K562 (cell line): ENCODE data around the gene ITSN2. TPM values are rescaled to one million over a fixed set of nuclear protein-coding genes. Genes with fewer than 3 reads are reported as not detected.
A peak's percentile ranks its signal among the peaks of the same experiment; 100 is the strongest.

Source experiments
- ATAC-seq: fragments of 200-7000 bp; cut with Tn5 transposase; 3 replicates; pipeline ENCODE4 v1.9.1; 2020; ENCODE audit warnings: moderate library complexity
- BruUV-seq: library from RNA; stranded (reverse); fragments of 400-500 nt; replicated peaks from 2 replicates; lab custom pipeline; 2021; lab: Mats Ljungman, UMichigan
- CTCF ChIA-PET: fragments of 300-600 bp; formaldehyde crosslinking; extraction: SDS; loops from one replicate; lab custom pipeline; 2021; ENCODE audit warnings: low intra/inter-chr PET ratio; lab: Yijun Ruan, JAX
- POLR2A ChIA-PET: fragments of 300-600, 350-650 bp; sonication (Branson Sonifier 250); formaldehyde crosslinking; extraction: SDS; loops from one replicate; lab custom pipeline; 2021; ENCODE audit warnings: antibody characterized with exemption, inconsistent platforms; lab: Yijun Ruan, JAX
- DNase-seq, 4 experiments: peaks; one replicate each; pipeline versions ENCODE4 v3.0.0 to v3.0.0-alpha.2; 2011 to 2018; ENCODE audit warnings: low spot score in 3 of 4, mixed read lengths in 3 of 4; ENCODE audit errors: extremely low read depth in 1 of 4
- FAIRE-seq: peaks from 2 replicates; lab custom pipeline; 2011; peaks lifted over from hg19 to GRCh38; lab: Jason Lieb, UNC
- H2AFZ ChIP-seq: 2 replicates; pipeline ENCODE4 v1.6.0; 2011; ENCODE audit warnings: low read depth, low read length, control low read depth, inconsistent platforms
- H3K27ac ChIP-seq: fragments of 200-600 bp; 3 replicates; pipeline ENCODE4 v1.8.0; 2011; ENCODE audit warnings: low read depth, mild to moderate bottlenecking, control low read depth, inconsistent platforms, low read length, moderate library complexity, mixed read lengths; ENCODE audit errors: extremely low read depth
- H3K27me3 ChIP-seq, 2 experiments: fragments of 300-600 bp in 1 of 2; 2 replicates in 1 of 2; 3 replicates in 1 of 2; pipeline versions ENCODE4 v1.6.0 to v1.8.0; 2011; ENCODE audit warnings: inconsistent platforms in 2 of 2, low read length in 2 of 2, mild to moderate bottlenecking in 1 of 2, mixed read lengths in 1 of 2, moderate library complexity in 1 of 2; ENCODE audit not compliant: control insufficient read depth in 2 of 2, insufficient read depth in 2 of 2
- H3K36me3 ChIP-seq: fragments of 300-600 bp; 3 replicates; pipeline ENCODE4 v1.8.0; 2011; ENCODE audit warnings: mild to moderate bottlenecking, low read length, inconsistent platforms; ENCODE audit not compliant: control insufficient read depth, insufficient read depth
- H3K4me1 ChIP-seq, 2 experiments: fragments of 200-600 bp in 1 of 2; replicated peaks in 1 of 2; 2 replicates in 1 of 2; 3 replicates in 1 of 2; pipeline versions ENCODE4 v1.5.1 to v1.8.0; 2011; ENCODE audit warnings: inconsistent platforms in 2 of 2, low read length in 2 of 2, mild to moderate bottlenecking in 1 of 2, mixed read lengths in 1 of 2, moderate library complexity in 1 of 2; ENCODE audit not compliant: control insufficient read depth in 2 of 2, insufficient read depth in 2 of 2
- H3K4me2 ChIP-seq: 2 replicates; pipeline ENCODE4 v1.6.1; 2011; ENCODE audit warnings: low read length, control low read depth, inconsistent platforms, mixed read lengths; ENCODE audit not compliant: insufficient read depth
- H3K4me3 ChIP-seq: fragments of 200-600 bp; sonication (generic), shearing (Covaris generic); 2 replicates; pipeline ENCODE4 v1.5.1; 2016; ENCODE audit warnings: control low read depth, inconsistent platforms
- H3K79me2 ChIP-seq: fragments of 200-600 bp; 3 replicates; pipeline ENCODE4 v1.8.0; 2011; ENCODE audit warnings: low read length, inconsistent platforms; ENCODE audit not compliant: control insufficient read depth, insufficient read depth
- H3K9ac ChIP-seq, 2 experiments: 2 replicates each; pipeline versions ENCODE4 v1.6.0 to v1.6.1; 2011; ENCODE audit warnings: low read depth in 2 of 2, low read length in 2 of 2, control low read depth in 1 of 2, inconsistent platforms in 1 of 2, mild to moderate bottlenecking in 1 of 2, mixed read lengths in 1 of 2; ENCODE audit not compliant: insufficient read depth in 1 of 2
- H3K9me1 ChIP-seq: one replicate; pipeline ENCODE4 v1.6.0; 2011; ENCODE audit warnings: inconsistent platforms, mild to moderate bottlenecking, low read length, moderate library complexity; ENCODE audit not compliant: control insufficient read depth, insufficient read depth
- H3K9me3 ChIP-seq: replicated peaks from 2 replicates; pipeline ENCODE4 v1.5.1; 2011; ENCODE audit warnings: low read depth, low read length, inconsistent platforms; ENCODE audit not compliant: control insufficient read depth, insufficient read depth
- H4K20me1 ChIP-seq: replicated peaks from 2 replicates; pipeline ENCODE4 v1.6.1; 2011; ENCODE audit warnings: low read length, inconsistent platforms, mixed read lengths; ENCODE audit not compliant: control insufficient read depth, insufficient read depth
- RB1 ChIP-seq: fragments of 450-650 bp; IDR thresholded peaks from 2 replicates; pipeline ENCODE4 v1.6.1; 2017; ENCODE audit warnings: low read depth, mild to moderate bottlenecking
- TGIF2 ChIP-seq: sonication (generic); formaldehyde crosslinking; IDR thresholded peaks from 2 replicates; pipeline ENCODE4 v1.8.1; 2022; ENCODE audit warnings: mild to moderate bottlenecking, missing genetic modification reagents, moderate library complexity
- XRCC4 ChIP-seq: IDR thresholded peaks from one replicate; pipeline ENCODE4 v1.6.1; 2011; ENCODE audit not compliant: insufficient read depth, insufficient read length; ENCODE audit errors: extremely low read depth
- ZFP30 ChIP-seq: fragments of 250-450 bp; sonication (Bioruptor Pico); IDR thresholded peaks from 2 replicates; pipeline ENCODE4 v1.8.0; 2022; ENCODE audit warnings: moderate library complexity, mild to moderate bottlenecking, inconsistent platforms, borderline replicate concordance
- ZNF121 ChIP-seq: sonication (generic); formaldehyde crosslinking; conservative IDR thresholded peaks from 2 replicates; pipeline ENCODE4 v1.8.0; 2022; ENCODE audit warnings: missing genetic modification reagents
- WGBS: fragments of 100-300 bp; shearing (Covaris generic); methylation state at CpG from one replicate; pipeline ENCODE4 v1.1.6; 2016; ENCODE audit warnings: low coverage, mixed read lengths; ENCODE audit not compliant: insufficient coverage; ENCODE audit errors: missing lambda C conversion rate; 5-methylcytosine and 5-hydroxymethylcytosine counted together
- in situ Hi-C: fragments of 300-500 bp; cut with MboI; formaldehyde crosslinking; loops from 4 replicates; pipeline ENCODE4 v1.15.0; 2018; ENCODE audit warnings: inconsistent platforms, mixed read lengths
- intact Hi-C: fragments of 100-400 bp; cut with micrococcal nuclease; formaldehyde crosslinking; loops from 2 replicates; pipeline ENCODE4 v1.14.2; 2022
- polyA plus RNA-seq, 8 experiments: library from polyadenylated mRNA; depleted of rRNA in 4 of 8; stranded (reverse) in 5 of 8; unstranded in 3 of 8; fragments of >200 nt; fragmentation: Nextera tagmentation in 2 of 8; fragmentation: Illumina TruSeq in 1 of 8; extraction: Ambion mirVana in 2 of 8; extraction: Trizol in 1 of 8; gene quantifications; 2 replicates each; pipeline versions ENCODE4 v1.2.1 to v1.2.3, GENCODE V29; 2011 to 2014; ENCODE audit warnings: inconsistent platforms in 1 of 8, missing spikeins in 1 of 8
- total RNA-seq, 7 experiments: library from RNA; depleted of rRNA in 6 of 7; stranded (reverse); fragments of >200 nt in 6 of 7; fragmentation: Illumina TruSeq in 2 of 7; extraction: Trizol in 2 of 7; gene quantifications; 2 replicates each; pipeline versions ENCODE4 v1.2.1 to v1.2.3, GENCODE V29; 2011 to 2021; ENCODE audit warnings: low replicate concordance in 1 of 7
- TF ChIP-seq, protein P1 (sequence below), 2 experiments: fragments of 450-650 bp; IDR thresholded peaks; 2 replicates each; pipeline ENCODE4 v1.6.1; 2016; ENCODE audit warnings: mild to moderate bottlenecking in 2 of 2, borderline replicate concordance in 1 of 2, low read depth in 1 of 2, moderate library complexity in 1 of 2
- TF ChIP-seq, protein P2 (sequence below): IDR thresholded peaks from 2 replicates; pipeline ENCODE4 v1.6.1; 2012; ENCODE audit warnings: low read depth, low read length, improper control_type of control experiment, borderline replicate concordance
- TF ChIP-seq, protein P3 (sequence below): fragments of 200-800 bp; sonication (Bioruptor generic); IDR thresholded peaks from 2 replicates; pipeline ENCODE4 v1.6.1; 2017; ENCODE audit warnings: missing genetic modification characterization, missing compliant biosample characterization

ITSN2 gene
- total and polyA plus RNA-seq, 9 of the 15 experiments (the other 6 are each of a cell fraction or from before 2014, with no cell fraction given), result 6.6 to 19.9 (median 15.2) TPM

DNA sequence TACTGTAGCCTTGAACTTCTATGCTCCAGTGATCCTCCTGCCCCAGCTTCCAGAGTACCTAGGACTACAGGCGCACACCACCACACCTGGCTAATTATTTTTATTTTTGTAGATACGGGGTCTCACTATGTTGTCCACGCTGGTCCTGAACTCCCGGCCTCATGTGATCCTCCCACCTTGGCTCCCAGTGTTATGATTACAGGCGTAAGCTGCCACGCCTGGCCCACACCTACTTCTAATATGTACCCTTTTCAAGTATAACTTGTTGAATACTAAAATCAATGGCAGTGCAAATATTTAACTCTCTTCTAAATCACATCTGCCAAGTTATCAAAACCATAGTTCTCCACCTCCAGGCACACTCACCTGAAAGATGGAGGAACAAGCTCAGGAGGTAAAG lies 58.7 kb downstream of the ITSN2 start:
- intact Hi-C loops, result no loop called here
- FAIRE-seq (no peak), ATAC-seq (no peak), DNase-seq (no peak)
- Histone ChIP-seq H3K36me3 (peaks cover 11% of the 10 kb centered on the region; the same call in 1 of the 3 replicates), H3K27me3 (no peaks in the 10 kb centered on the region), H3K9ac (no peak overlapping the region), H3K79me2 (no peaks in the 10 kb centered on the region), H3K4me3 (no peak overlapping the region), H3K4me1 (no peaks in the 10 kb centered on the region), H3K9me1 (no peaks in the 10 kb centered on the region), H2AFZ (no peak overlapping the region), H4K20me1 (no peaks in the 10 kb centered on the region), H3K27ac (no peak overlapping the region), H3K9me3 (no peaks in the 10 kb centered on the region), H3K4me2 (no peak overlapping the region)
- in situ Hi-C loops, result no loop called here
- 91% methylated on average over 6 of the region's 6 CpGs for WGBS
- CTCF ChIA-PET, result no interaction called here
- POLR2A ChIA-PET, result interaction anchor here (0.6 kb wide), 1 partner anchor 636 kb away, joined by 3 read pairs; no protein-coding TSS in a partner anchor
- BruUV-seq, result no TSS peak
- TF ChIP-seq ZNF121 (CRISPR knock-in tag) (peak; percentile 17; the same call in 1 of the 2 replicates), TGIF2 (CRISPR knock-in tag) (no peak), RB1 (no peak), ZFP30 (no peak), XRCC4 (no peak)
- TF ChIP-seq, protein P1, sequence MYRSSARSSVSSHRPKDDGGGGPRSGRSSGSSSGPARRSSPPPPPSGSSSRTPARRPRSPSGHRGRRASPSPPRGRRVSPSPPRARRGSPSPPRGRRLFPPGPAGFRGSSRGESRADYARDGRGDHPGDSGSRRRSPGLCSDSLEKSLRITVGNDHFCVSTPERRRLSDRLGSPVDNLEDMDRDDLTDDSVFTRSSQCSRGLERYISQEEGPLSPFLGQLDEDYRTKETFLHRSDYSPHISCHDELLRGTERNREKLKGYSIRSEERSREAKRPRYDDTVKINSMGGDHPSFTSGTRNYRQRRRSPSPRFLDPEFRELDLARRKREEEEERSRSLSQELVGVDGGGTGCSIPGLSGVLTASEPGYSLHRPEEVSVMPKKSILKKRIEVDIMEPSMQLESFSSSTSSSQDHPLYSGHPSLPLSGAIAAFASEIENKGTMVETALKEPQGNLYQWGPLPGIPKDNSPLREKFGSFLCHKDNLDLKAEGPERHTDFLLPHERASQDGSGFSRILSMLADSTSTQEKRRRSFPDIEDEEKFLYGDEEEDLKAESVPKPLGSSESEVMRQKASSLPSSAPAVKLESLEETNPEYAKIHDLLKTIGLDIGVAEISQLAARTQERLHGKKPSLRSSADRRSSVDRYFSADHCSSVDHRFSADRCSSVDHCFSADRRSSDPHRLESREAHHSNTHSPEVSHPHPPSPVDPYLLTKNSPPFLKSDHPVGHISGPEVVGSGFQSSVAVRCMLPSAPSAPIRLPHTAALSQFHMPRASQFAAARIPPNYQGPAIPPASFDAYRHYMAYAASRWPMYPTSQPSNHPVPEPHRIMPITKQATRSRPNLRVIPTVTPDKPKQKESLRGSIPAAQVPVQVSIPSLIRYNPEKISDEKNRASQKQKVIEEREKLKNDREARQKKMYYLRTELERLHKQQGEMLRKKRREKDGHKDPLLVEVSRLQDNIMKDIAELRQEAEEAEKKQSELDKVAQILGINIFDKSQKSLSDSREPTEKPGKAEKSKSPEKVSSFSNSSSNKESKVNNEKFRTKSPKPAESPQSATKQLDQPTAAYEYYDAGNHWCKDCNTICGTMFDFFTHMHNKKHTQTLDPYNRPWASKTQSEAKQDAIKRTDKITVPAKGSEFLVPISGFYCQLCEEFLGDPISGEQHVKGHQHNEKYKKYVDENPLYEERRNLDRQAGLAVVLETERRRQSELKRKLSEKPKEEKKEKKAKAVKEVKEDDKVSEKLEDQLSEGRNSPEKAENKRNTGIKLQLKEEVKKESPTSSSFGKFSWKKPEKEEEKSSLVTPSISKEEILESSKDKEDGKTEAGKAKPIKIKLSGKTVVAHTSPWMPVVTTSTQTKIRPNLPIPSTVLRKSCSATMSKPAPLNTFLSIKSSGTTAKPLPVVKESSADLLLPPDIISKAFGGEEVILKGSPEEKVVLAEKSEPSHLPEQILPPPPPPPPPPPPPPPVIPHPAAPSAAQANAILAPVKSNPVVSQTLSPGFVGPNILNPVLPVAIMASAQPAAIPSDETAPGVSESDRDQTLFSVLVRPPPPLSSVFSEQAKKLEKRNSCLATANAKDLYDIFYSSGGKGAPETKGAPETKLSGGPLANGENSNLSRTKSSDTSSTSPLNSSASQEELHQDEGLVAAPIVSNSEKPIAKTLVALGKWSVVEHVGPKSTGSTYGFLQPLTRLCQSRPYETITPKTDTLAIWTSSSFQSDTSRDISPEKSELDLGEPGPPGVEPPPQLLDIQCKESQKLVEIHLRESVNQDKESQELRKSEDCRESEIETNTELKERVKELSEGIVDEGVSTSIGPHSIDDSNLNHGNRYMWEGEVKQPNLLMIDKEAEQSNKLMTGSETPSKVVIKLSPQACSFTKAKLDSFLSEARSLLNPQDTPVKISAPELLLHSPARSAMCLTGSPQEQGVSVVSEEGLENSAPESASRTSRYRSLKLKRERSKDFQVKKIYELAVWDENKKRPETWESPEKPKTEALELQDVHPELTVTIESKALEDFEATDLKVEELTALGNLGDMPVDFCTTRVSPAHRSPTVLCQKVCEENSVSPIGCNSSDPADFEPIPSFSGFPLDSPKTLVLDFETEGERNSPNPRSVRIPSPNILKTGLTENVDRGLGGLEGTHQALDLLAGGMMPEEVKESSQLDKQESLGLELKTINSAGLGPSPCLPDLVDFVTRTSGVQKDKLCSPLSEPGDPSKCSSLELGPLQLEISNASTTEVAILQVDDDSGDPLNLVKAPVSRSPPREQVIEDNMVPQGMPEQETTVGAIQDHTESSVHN (IDR thresholded peaks at IDR 0.05; ENCODE audit: borderline replicate concordance in 1 of 2, low read depth in 1 of 2), result no peak
- TF ChIP-seq, protein P2, sequence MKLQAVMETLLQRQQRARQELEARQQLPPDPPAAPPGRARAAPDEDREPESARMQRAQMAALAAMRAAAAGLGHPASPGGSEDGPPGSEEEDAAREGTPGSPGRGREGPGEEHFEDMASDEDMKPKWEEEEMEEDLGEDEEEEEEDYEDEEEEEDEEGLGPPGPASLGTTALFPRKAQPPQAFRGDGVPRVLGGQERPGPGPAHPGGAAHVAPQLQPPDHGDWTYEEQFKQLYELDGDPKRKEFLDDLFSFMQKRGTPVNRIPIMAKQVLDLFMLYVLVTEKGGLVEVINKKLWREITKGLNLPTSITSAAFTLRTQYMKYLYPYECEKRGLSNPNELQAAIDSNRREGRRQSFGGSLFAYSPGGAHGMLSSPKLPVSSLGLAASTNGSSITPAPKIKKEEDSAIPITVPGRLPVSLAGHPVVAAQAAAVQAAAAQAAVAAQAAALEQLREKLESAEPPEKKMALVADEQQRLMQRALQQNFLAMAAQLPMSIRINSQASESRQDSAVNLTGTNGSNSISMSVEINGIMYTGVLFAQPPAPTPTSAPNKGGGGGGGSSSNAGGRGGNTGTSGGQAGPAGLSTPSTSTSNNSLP, result no peak
- TF ChIP-seq, protein P3, sequence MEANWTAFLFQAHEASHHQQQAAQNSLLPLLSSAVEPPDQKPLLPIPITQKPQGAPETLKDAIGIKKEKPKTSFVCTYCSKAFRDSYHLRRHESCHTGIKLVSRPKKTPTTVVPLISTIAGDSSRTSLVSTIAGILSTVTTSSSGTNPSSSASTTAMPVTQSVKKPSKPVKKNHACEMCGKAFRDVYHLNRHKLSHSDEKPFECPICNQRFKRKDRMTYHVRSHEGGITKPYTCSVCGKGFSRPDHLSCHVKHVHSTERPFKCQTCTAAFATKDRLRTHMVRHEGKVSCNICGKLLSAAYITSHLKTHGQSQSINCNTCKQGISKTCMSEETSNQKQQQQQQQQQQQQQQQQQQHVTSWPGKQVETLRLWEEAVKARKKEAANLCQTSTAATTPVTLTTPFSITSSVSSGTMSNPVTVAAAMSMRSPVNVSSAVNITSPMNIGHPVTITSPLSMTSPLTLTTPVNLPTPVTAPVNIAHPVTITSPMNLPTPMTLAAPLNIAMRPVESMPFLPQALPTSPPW (CRISPR knock-in tag), result no peak
